ENCODE data around the gene POLR3A.
A peak's percentile ranks its signal among the peaks of the same experiment; 100 is the strongest.

Gene POLR3A

GRCh38 chr10:77977016-77977415 is 52.3 kb downstream of the POLR3A start:
- no peak for DNase-seq

- DNase-seq = no peak
These were observed 54.1 kb downstream of the POLR3A start for GRCh38 chr10:77975086-77975666.

DNA sequence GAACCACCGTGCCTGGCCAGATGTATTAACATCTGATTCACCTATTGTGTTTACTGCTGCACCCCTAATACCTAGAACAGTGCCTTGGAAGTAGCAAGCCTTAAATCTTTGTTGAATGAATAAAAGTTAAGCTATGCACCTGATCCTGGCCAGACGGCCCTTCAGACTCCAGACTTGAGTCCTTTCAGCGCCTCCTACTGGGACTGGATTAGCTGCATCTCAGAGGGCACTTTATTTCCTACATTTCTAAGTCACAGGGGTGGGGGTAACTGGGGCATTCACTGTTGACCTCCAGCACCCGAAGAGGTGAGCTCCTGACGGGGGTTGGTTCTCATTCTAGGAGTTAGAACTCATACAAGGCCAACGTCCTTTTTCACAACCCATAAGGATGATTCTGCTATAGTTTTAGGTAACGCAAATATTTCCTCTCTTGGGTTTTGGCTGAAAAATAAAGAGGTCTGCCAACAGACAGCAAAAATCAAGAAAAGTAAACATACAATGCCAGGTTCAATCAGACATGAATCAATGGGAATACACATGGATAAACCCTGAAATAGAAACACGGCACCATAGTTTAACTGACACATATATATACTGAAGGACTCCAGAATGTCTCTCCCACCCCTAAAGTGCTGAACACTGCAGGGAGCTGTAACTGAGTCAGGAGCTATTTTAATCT is 54.8 kb downstream of the POLR3A start:
- DNase-seq = peak in 1 of 2 donors; percentile 0

DNA sequence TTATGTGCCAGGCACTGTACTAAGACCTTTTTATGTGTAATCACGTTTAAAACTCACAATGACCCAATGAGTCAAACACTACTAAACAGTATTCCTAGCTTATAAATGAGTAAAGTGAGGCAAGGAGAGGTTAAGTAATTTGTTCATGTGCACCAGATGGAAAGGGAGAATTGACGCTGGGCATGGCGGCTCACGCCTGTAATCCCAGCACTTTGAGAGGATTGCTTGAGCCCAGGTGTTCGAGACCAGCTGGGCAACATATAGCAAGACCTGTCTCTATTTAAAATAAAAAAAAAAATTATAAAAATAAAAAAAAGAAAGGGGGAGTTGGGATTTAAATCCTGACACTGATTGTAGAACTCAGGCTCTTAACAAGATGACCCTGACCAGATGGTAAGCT is 56.0 kb downstream of the POLR3A start:
- DNase-seq = no peak

DNA sequence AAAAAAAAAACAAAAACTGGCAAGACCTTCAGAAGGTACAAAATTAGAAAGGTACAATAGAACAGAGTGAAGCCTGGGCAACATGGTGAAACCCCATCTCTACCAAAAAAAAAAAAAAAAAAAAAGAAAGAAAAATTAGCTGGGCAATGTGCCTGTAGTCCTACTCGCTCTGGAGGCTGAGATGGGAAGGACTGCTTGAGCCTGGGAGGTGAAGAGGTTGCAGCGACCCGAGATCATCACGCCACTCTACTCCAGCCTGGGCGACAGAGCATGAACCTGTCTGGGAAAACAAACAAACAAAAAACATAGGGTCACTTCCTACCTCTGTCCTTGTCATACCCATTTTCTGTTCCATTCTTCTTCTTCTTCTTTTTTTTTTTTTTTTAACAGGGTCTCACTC is 57.2 kb downstream of the POLR3A start:
- no peak for DNase-seq

GRCh38 chr10:77971804-77972144 is 57.5 kb downstream of the POLR3A start:
- no peak for DNase-seq

- no peak for DNase-seq
These were observed 58.2 kb downstream of the POLR3A start for GRCh38 chr10:77970869-77971803.

DNA sequence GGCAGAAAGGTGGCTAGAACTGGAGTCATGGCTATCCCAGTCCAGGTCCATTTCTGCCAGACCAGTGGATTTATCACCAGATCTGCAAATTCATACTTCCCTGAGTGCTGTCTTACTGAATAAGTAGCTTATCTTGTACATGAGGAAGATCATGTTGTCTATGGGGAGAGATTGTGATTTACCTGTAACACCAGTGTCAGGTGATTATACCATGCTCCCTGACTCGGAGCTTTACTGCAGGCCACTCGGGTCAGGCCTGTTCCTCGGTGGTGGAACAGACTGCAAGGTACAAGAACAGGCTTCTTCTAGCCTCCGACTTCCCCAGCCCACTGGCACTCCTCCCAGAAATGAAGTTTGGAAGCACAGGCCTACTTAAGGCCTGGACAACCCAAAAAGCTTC is 60.2 kb downstream of the POLR3A start:
- no peak for DNase-seq

DNA sequence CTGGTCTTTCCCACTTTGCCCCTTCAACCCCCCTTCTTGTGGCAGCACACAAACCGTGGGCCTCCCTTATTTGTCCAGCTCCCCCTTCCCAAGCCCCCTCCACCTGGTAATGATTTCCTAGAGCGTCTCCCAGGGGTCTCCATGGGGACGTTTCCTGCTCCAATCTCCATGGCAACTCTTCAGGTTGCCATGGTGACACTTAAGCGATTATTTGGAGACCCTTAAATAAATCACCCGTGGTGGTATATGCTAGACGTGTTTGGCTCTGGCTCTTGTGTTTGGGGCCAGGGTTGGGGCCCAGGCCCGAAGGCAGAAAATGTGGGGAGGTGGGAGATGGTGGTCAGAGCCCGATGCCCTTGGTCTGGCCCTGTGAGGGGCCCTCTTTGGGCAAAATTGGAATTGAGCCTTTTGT is 61.7 kb downstream of the POLR3A start:
- DNase-seq = no peak

DNA sequence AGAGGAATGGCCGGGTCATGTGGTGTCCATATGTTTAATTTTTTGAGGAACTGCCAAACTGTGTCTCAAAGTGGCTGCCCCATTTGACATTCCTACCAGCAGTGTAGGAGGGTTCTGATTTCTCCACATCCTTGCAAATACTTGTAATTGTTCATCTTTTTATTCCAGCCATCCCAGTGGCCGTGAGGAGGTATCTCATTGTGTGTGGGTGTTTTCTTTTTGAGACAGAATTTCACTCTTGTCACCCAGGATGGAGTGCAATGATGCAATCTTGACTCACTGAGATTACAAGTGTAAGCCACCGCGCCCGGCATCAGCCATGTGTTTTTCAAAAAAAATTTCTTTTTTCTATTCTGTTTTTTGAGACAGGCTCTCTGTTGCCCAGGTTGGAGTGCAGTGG is 64.0 kb downstream of the POLR3A start:
- DNase-seq = no peak

GRCh38 chr10:77964811-77965210 is 64.5 kb downstream of the POLR3A start:
- DNase-seq = no peak

- no peak for DNase-seq
These were observed 65.4 kb downstream of the POLR3A start for GRCh38 chr10:77963901-77964300.

DNA sequence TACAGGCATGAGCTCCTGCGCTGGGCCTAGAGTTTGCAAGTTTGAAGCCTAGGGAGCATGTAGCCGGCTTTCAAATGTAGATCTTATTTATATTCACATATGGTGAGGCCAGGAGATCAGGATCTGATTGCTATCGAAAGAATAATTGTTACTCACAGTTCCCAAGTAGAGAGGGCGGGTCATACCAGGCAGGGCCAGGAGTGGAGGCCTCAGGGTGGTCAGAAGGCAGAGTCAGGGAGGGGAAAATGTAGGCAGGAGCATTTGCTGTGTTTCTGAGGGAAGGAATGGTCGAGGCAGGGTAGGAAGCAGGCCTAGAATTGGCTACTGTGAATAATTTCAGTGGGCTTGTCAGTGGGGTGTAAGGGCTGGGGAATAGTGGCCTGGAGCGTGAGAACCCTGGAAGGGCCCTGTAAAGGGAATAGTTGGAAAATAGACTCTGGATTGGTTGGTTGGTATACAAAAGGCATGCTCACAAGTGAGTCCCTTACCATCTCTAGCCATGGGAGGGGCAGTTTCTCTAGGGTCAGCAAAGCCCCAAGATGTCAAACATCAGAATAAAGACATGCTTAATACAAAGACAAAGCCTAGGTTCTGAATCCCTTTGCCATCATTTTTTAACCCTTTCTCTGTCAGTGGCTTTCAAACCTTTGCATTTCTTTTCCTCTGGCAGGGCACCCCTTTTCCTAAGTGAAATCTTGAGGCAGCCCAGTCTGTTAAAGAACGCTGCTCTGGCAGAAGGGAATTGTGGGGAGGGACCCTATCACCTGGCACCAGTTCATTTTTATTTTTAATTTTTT is 66.8 kb downstream of the POLR3A start:
- no peak for DNase-seq

DNA sequence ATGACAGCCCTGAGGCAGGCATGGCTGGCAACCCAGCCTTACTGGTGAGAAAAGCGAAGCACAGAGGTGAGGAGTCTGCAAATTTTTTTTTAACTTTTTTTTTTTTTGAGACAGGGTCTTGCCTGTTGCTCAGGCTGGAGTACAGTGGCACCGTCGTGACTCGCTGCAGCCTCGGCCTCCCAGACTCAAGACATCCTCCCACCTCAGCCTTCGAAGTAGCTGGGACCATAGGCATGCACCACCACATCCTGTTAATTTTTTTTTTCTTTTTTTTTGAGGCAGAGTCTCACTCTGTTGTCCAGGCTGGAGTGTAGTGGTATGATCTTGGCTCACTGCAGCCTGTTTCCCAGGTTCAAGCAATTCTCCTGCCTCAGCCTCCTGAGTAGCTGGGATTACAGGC is 67.6 kb downstream of the POLR3A start:
- no peak for DNase-seq

DNA sequence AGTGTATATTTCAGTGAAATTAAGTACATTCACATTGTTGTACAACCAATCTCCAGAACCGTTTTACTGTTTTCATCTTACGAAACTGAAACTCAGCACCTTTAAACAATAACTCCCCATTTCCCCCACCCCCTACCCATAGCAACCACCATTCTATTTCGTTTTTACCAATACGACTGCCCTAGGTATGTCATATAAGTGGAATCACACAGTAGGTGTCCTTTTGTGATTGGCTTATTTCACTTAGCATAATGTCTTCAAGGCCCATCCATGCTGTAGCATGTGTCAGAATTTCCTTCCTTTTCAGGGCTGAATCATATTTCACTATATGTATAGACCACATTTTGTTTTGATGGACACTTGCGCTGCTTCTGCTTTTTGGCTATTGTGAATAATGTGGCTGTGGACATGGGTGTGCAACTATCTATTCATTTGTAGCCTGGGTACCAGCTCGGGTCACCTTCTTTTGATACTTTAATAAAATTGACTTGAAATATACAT is 68.4 kb downstream of the POLR3A start:
- no peak for DNase-seq

GRCh38 chr10:77959887-77960455 is 69.3 kb downstream of the POLR3A start:
- no peak for DNase-seq

- DNase-seq = no peak
These were observed 69.9 kb downstream of the POLR3A start for GRCh38 chr10:77959384-77959783.

DNA sequence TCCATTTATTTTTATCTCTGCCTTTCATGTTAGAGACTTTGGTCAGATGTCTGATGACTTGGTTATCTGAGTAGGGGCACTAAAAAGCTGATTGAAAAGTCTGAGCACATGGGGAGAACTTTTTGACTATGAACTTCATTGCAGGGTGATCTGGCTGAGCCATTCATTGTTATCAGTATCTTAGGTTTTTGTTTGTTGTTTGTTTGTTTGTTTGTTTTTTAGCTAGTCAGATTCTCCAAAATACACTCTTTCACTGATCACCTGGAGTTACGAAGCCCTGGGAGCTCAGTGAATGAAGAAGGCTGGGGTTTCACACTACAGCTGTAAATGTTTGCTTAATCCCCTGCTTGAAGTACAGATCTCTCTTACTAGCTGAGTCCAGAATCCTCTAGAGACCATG is 74.2 kb downstream of the POLR3A start:
- no peak for DNase-seq

- no peak for DNase-seq
These were observed 80.1 kb downstream of the POLR3A start for GRCh38 chr10:77949167-77949566.

- no peak for DNase-seq
These were observed 83.2 kb downstream of the POLR3A start for GRCh38 chr10:77946084-77946483.

GRCh38 chr10:77944519-77944918 is 84.8 kb downstream of the POLR3A start:
- no peak for DNase-seq

DNA sequence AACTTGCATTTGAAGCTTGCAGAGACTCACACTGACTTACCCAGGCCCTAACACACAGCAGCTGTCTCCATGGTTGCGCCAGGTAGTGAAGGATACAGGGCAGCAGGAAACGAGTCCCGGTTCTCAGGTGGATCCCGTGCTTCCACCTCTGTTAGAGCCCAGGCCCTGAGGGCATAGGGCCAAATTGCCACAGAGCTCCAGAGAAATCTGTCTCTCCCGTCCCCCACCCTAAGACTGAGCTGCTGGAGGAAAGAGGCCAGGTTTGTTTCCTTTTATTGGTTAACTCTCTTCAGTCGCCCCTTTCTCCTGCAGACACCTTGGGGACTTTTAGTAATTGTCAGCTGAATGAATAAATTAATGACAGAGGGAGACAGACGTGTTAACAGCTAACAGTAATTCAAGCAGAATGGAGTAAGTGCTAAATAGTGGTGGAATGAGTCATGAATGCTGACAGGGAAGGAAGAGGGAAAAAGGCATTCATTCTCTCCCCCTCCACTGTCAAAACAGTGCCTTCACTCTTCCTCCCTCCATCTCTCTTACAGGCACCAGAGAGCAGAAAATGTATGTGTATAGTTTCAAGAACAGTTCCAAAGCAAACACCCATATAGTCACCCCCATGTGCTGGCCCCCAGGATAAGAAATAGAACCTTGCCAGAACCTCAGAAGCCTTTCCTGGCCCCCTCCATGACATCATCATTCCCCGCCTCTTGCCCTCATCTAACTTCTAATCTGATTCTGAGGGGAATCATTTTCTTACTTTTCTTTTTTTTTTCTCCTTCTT is 86.0 kb downstream of the POLR3A start:
- DNase-seq = no peak

Measured in CD4-positive, alpha-beta T cell treated with Interleukin-1 beta for 1 hour (primary cell).